ENCODE measurements around the gene HNRNPA3. TPM values are rescaled to one million over a fixed set of nuclear protein-coding genes. Genes with fewer than 3 reads are reported as not detected.

HNRNPA3 gene
- polyA plus RNA-seq, 1 donor (not counting 4 experiments of a cell fraction or from before 2014, with no cell fraction given) = 178 TPM

DNA sequence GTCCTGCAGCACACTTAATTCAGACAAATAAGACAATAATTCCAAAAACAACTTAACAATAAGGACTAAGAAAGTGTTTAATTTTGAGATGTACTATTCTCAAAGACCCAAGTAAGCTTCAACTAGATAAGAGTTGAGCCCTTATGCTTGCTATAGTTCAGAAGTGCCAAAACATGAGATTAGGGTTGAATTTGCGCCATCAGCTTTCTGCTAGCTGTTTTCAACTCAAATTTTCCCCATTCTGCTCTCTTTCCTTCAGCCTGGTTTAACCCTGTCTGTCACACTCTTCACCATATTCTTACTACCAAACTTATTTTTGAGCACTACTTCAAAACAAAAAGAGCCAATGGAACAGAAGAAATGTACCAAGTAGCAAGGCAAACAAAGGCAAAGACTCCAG is 47.8 kb downstream of the HNRNPA3 start:
- H3K27ac ChIP-seq (ENCODE audit: control insufficient read depth, insufficient read depth, low read length) = no peak overlapping the region
- H3K27me3 ChIP-seq (ENCODE audit: control insufficient read depth, extremely low read depth, insufficient read depth, low read length) = no peaks in the 10 kb centered on the region
- peaks cover 36% of the 10 kb centered on the region for H4K20me1 ChIP-seq (ENCODE audit: control insufficient read depth, extremely low read depth, insufficient read depth, low read length)
- H3K36me3 ChIP-seq (ENCODE audit: control insufficient read depth in 2 of 2, extremely low read depth in 1 of 2, insufficient read depth in 2 of 2, low read length in 2 of 2) = peaks cover 4 to 25% of the 10 kb centered on the region in 2 experiments
- peaks cover 2% of the 10 kb centered on the region for H3K9me3 ChIP-seq (ENCODE audit: control insufficient read depth, low read depth, low read length)
- peaks cover 38% of the 10 kb centered on the region for H3K4me1 ChIP-seq (ENCODE audit: control insufficient read depth, extremely low read depth, insufficient read depth, low read length)
- H3K9me1 ChIP-seq (ENCODE audit: control insufficient read depth, extremely low read depth, insufficient read depth, low read length) = peaks cover 7% of the 10 kb centered on the region
- FAIRE-seq (no peak), DNase-seq (ENCODE audit: low read depth, low spot score) (no peak)
- H3K9ac ChIP-seq (ENCODE audit: control insufficient read depth, extremely low read depth, insufficient read depth, low read length) = no peak overlapping the region
- peak overlapping the region in 2 of 3 experiments; percentile 2 to 88 for H3K4me3 ChIP-seq (ENCODE audit: control insufficient read depth in 2 of 3, extremely low read depth in 1 of 3, insufficient read depth in 2 of 3, low read depth in 1 of 3, low read length in 3 of 3)
- H3K79me2 ChIP-seq (ENCODE audit: control insufficient read depth, insufficient read depth, low read length) = peaks cover 89% of the 10 kb centered on the region
- H2AFZ ChIP-seq (ENCODE audit: control insufficient read depth, low read length) = no peak overlapping the region
- TF ChIP-seq, protein P1, sequence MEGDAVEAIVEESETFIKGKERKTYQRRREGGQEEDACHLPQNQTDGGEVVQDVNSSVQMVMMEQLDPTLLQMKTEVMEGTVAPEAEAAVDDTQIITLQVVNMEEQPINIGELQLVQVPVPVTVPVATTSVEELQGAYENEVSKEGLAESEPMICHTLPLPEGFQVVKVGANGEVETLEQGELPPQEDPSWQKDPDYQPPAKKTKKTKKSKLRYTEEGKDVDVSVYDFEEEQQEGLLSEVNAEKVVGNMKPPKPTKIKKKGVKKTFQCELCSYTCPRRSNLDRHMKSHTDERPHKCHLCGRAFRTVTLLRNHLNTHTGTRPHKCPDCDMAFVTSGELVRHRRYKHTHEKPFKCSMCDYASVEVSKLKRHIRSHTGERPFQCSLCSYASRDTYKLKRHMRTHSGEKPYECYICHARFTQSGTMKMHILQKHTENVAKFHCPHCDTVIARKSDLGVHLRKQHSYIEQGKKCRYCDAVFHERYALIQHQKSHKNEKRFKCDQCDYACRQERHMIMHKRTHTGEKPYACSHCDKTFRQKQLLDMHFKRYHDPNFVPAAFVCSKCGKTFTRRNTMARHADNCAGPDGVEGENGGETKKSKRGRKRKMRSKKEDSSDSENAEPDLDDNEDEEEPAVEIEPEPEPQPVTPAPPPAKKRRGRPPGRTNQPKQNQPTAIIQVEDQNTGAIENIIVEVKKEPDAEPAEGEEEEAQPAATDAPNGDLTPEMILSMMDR (optimal IDR thresholded peaks at IDR 0.05 in 1 of 3, IDR thresholded peaks at IDR 0.05 in 1 of 3, conservative IDR thresholded peaks at IDR 0.05 in 1 of 3; ENCODE audit: extremely low read depth in 1 of 3, insufficient read depth in 2 of 3, low read length in 3 of 3) = no peak
- TF ChIP-seq EZH2 (IDR thresholded peaks at IDR 0.05; ENCODE audit: low read length) = no peak
- dilution Hi-C loops (cut with MboI; ENCODE audit: extremely low pct_ligation_motif_present, low sequenced_read_pairs) = no loop called here
- H3K4me2 ChIP-seq (ENCODE audit: control insufficient read depth, extremely low read depth, insufficient read depth, low read depth, low read length) = peak overlapping the region; percentile 97

DNA sequence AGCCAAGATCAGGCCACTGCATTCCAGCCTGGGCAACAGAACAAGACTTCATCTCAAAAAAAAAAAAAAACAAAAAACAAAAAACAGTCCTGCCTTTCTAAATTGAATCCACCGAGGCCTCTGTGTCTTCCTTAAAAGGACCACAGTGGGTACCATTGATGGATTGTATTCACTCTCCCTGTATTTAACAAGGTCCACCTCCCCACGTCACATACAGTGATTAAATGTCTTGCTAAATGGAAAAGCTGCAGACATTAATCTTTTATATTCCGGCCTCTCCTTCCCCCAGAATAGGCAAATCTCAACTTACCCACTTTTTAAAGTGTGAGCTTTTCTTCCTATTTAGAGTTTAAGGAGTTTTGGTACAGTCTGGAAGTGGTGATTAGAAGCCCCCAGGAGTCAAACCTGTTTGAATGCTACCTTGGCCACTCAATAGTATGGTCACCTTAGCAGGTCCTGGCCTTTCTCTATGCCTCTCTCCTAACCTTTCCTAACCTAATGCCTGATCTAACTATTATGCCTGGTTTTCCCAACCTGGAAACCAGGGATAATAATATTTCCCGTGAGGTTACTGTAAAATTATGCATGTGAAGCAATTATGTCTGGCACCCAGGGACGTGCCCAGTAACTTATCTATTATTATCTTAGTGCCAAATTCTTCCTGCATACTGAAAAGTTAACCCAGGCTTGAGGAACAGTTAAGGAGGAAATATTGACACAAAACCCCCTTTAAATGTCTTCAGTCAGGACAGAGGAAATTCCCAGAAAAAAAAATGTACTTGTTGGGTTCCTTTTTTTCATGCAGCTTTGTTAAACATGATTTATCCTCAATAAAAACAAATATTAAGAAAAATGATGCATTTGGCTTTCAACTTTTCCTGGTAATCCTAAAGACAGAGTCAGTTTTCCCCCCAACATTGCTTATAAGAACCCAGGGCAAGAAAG is 48.8 kb downstream of the HNRNPA3 start:
- dilution Hi-C loops (cut with MboI; ENCODE audit: extremely low pct_ligation_motif_present, low sequenced_read_pairs) = no loop called here
- Histone ChIP-seq H3K27me3 (ENCODE audit: control insufficient read depth, extremely low read depth, insufficient read depth, low read length) (no peaks in the 10 kb centered on the region), H3K79me2 (ENCODE audit: control insufficient read depth, insufficient read depth, low read length) (peaks cover 79% of the 10 kb centered on the region), H2AFZ (ENCODE audit: control insufficient read depth, low read length) (no peak overlapping the region), H3K27ac (ENCODE audit: control insufficient read depth, insufficient read depth, low read length) (peak overlapping the region; percentile 99), H3K4me2 (ENCODE audit: control insufficient read depth, extremely low read depth, insufficient read depth, low read depth, low read length) (peak overlapping the region; percentile 97), H3K9ac (ENCODE audit: control insufficient read depth, extremely low read depth, insufficient read depth, low read length) (peak overlapping the region; percentile 97), H3K4me3 (ENCODE audit: control insufficient read depth in 2 of 3, extremely low read depth in 1 of 3, insufficient read depth in 2 of 3, low read depth in 1 of 3, low read length in 3 of 3) (peak overlapping the region; percentile 88 to 99 (median 92)), H3K36me3 (ENCODE audit: control insufficient read depth in 2 of 2, extremely low read depth in 1 of 2, insufficient read depth in 2 of 2, low read length in 2 of 2) (peaks cover 2 to 25% of the 10 kb centered on the region in 2 experiments), H3K9me3 (ENCODE audit: control insufficient read depth, low read depth, low read length) (peaks cover 2% of the 10 kb centered on the region), H4K20me1 (ENCODE audit: control insufficient read depth, extremely low read depth, insufficient read depth, low read length) (peaks cover 34% of the 10 kb centered on the region), H3K4me1 (ENCODE audit: control insufficient read depth, extremely low read depth, insufficient read depth, low read length) (peaks cover 38% of the 10 kb centered on the region), H3K9me1 (ENCODE audit: control insufficient read depth, extremely low read depth, insufficient read depth, low read length) (peaks cover 7% of the 10 kb centered on the region)
- FAIRE-seq (no peak), DNase-seq (ENCODE audit: low read depth, low spot score) (no peak)
- TF ChIP-seq EZH2 (IDR thresholded peaks at IDR 0.05; ENCODE audit: low read length) = no peak
- TF ChIP-seq, protein P1 (optimal IDR thresholded peaks at IDR 0.05 in 1 of 3, IDR thresholded peaks at IDR 0.05 in 1 of 3, conservative IDR thresholded peaks at IDR 0.05 in 1 of 3; ENCODE audit: extremely low read depth in 1 of 3, insufficient read depth in 2 of 3, low read length in 3 of 3) = no peak
